Thyroid gland (tissue), 4 donors: ENCODE data around the gene CLIC3.

Experiments used
- CTCF ChIP-seq, 6 experiments: fragments of 200-600 bp in 3 of 6; fragments of 450-650 bp in 3 of 6; sonication (generic) in 3 of 6; IDR thresholded peaks; one replicate each; pipeline ENCODE4 v1.5.1; 2016 to 2019; ENCODE audit warnings: antibody characterized with exemption in 6 of 6, mild to moderate bottlenecking in 2 of 6, inconsistent platforms in 1 of 6, moderate library complexity in 1 of 6
- POLR2A ChIP-seq, 2 donors: fragments of 450-650 bp; IDR thresholded peaks; one replicate each; pipeline ENCODE4 v1.6.1; 2017; ENCODE audit warnings: antibody characterized with exemption in 2 of 2, mild to moderate bottlenecking in 2 of 2, moderate library complexity in 1 of 2

- no peak for TF ChIP-seq CTCF (IDR thresholded peaks at IDR 0.05)
- TF ChIP-seq POLR2A (IDR thresholded peaks at IDR 0.05), result no peak
Measured at GRCh38 chr9:136972743-136973142, 23.6 kb downstream of the CLIC3 start.
